DND-41 (cell line): ENCODE data around the gene CCDC148.

Experiments
- CTCF ChIP-seq: IDR thresholded peaks from 2 replicates; pipeline ENCODE4 v1.5.1; 2012; ENCODE audit warnings: borderline replicate concordance, low read length, moderate library complexity, mild to moderate bottlenecking; ENCODE audit not compliant: poor library complexity, severe bottlenecking; ENCODE audit errors: extremely low read depth
- EZH2 ChIP-seq: IDR thresholded peaks from 3 replicates; pipeline ENCODE4 v1.6.1; 2012; ENCODE audit warnings: borderline replicate concordance, low read depth, mild to moderate bottlenecking, moderate library complexity, low read length, inconsistent platforms; ENCODE audit not compliant: severe bottlenecking

GRCh38 chr2:158456309-158457066 is at the start of gene CCDC148, which contains the start of gene PKP4:
- TF ChIP-seq EZH2 (no peak), CTCF (no peak)
